Astrocyte (in vitro differentiated cells and primary cell): Measurements from ENCODE around the gene CD28.

Experiments used
- CTCF ChIP-seq: IDR thresholded peaks from 2 replicates; pipeline ENCODE4 v1.5.1; 2011; ENCODE audit warnings: low read depth, mild to moderate bottlenecking, inconsistent platforms, low read length, moderate library complexity; ENCODE audit not compliant: insufficient read depth
- EZH2 ChIP-seq: IDR thresholded peaks from 2 replicates; pipeline ENCODE4 v1.6.1; 2012; ENCODE audit warnings: mild to moderate bottlenecking, low read length, inconsistent platforms; ENCODE audit not compliant: insufficient read depth

GRCh38 chr2:203732092-203732952 lies 25.9 kb downstream of the CD28 start:
- TF ChIP-seq CTCF, result no peak
- TF ChIP-seq EZH2, result no peak
